Calu3 (cell line): ENCODE results near the gene SLCO4A1. TPM values are rescaled to one million over a fixed set of nuclear protein-coding genes. Genes with fewer than 3 reads are reported as not detected.
A peak's percentile ranks its signal among the peaks of the same experiment; 100 is the strongest.

ENCODE experiments used
- BruUV-seq: library from RNA; stranded (reverse); fragments of 400-500 nt; replicated peaks from 2 replicates; lab custom pipeline; 2021; lab: Mats Ljungman, UMichigan
- CTCF ChIA-PET: fragments of 300-600 bp; sonication (Branson Sonifier 250); formaldehyde crosslinking; loops from one replicate; lab custom pipeline; 2022; ENCODE audit warnings: antibody characterized with exemption; lab: Charles Lee
- DNase-seq: peaks from one replicate; pipeline ENCODE4 v3.0.0; 2022
- H3K27ac Mint-ChIP-seq: one replicate; pipeline ENCODE4 v1.8.0; 2022; ENCODE audit warnings: mixed read lengths; ENCODE audit not compliant: unreplicated experiment
- H3K27me3 Mint-ChIP-seq: one replicate; pipeline ENCODE4 v1.8.0; 2022; ENCODE audit warnings: mixed read lengths; ENCODE audit not compliant: unreplicated experiment
- H3K36me3 Mint-ChIP-seq: one replicate; pipeline ENCODE4 v1.8.0; 2022; ENCODE audit warnings: mild to moderate bottlenecking, moderate library complexity, mixed read lengths; ENCODE audit not compliant: insufficient read depth, unreplicated experiment
- H3K4me1 Mint-ChIP-seq: one replicate; pipeline ENCODE4 v1.8.0; 2022; ENCODE audit warnings: mild to moderate bottlenecking, low read depth, mixed read lengths; ENCODE audit not compliant: unreplicated experiment
- H3K4me3 Mint-ChIP-seq: one replicate; pipeline ENCODE4 v1.8.0; 2022; ENCODE audit warnings: mild to moderate bottlenecking, low read depth, moderate library complexity, mixed read lengths; ENCODE audit not compliant: unreplicated experiment
- H3K9me3 Mint-ChIP-seq: one replicate; pipeline ENCODE4 v1.8.0; 2022; ENCODE audit warnings: low read depth, mixed read lengths; ENCODE audit not compliant: unreplicated experiment
- CTCF ChIP-seq: fragments of 200-600 bp; IDR thresholded peaks from one replicate; pipeline ENCODE4 v1.8.0; 2022; ENCODE audit warnings: antibody characterized with exemption; ENCODE audit not compliant: unreplicated experiment
- intact Hi-C: fragments of 100-400 bp; cut with micrococcal nuclease; formaldehyde crosslinking; loops from one replicate; pipeline ENCODE4 v1.10.0; 2022; ENCODE audit not compliant: unreplicated experiment
- total RNA-seq: library from RNA; stranded (reverse); gene quantifications from 2 replicates; pipeline ENCODE4 v1.2.3, GENCODE V29; 2022

SLCO4A1 gene
- total RNA-seq, 1 experiment from 2014 or later = 63.9 TPM

DNA sequence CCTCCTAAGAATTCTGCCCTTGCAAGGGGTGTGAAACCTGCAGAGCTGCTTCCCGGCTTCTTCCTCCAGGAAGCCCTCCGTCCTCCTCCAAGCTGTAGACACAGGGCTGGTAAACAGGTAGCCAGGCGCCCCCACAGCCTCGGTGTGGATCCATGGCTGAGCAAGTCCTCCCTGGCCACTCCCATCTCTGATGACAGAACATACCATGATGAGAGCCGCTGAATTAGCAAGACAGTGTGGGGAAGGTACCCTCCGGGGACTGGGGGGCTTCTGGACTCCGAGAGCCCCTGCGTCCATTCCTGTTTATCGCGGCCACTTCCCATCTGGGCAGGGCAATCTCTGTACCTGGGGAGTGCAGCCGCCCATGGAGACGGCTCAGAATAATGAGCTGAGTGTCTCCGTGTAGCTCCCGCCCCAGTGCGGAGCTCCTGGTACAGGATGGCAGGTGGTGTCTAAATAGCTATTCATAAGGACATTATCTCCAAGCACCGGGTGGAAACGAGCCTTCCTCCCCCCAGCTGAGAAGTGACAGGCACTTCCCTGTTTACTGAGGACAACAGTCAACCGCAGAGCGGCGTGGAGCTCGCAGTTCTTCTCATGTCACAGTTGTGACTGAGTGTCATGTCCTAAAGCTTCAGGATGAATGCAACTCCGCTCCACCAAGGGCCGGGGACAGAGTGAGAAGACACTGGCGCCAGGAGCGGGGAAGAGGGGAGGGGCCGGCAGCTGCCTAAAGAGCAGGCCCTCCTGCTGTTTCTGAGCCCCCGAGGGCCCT lies 43.7 kb downstream of the SLCO4A1 start:
- no peak for TF ChIP-seq CTCF
- Mint-ChIP-seq H3K4me3 (no peak overlapping the region), H3K9me3 (no peaks in the 10 kb centered on the region), H3K36me3 (peaks cover 5% of the 10 kb centered on the region), H3K27ac (no peak overlapping the region), H3K27me3 (peaks cover 84% of the 10 kb centered on the region), H3K4me1 (peaks cover 19% of the 10 kb centered on the region)
- no TSS peak for BruUV-seq
- CTCF ChIA-PET = interaction anchor here (0.6 to 2.1 kb wide), 9 partner anchors 11 to 139 kb away, joined by 3 to 8 read pairs (median 3); no protein-coding TSS in a partner anchor
- no peak for DNase-seq
- intact Hi-C loops = loop anchor here (5.0 kb wide), 1 partner anchor 106 kb away; no protein-coding TSS in a partner anchor

DNA sequence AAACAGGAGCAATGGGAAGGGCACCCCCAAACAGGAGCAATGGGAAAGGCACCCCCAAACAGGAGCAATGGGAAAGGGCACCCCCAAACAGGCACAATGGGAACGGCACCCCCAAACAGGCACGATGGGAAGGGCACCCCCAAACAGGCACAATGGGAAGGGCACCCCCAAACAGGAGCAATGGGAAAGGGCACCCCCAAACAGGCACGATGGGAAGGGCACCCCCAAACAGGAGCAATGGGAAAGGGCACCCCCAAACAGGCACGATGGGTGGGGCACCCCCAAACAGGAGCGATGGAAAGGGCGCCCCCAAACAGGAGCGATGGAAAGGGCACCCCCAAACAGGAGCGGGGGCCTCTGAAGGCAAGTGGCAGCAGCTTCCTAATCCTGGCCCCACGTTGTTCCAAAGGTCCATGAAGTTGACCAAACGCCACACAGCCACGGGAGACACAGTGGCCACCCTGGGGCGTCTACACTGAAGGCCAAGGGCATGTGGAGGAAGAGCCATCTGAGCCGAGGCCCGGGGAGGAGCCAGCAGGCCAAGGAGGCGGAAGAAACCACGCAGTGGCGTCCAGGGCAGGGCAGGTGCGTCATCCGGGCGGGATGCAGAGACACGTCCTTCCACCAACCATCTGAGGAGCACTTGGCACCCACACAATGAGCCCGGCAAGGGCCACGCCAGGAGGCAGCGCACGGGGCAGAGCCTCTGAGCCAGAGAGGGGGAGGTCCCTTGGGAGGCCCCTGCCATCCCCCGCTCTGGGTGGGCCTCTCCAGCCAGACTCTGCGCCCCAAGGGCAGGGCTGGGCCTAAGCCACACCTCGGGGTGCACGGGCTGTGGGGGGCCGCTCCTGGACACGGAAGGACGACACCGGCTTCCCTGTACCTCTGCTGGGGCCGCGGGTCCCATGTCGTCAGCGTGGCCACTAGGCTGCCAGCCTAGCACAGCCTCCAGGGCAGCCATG lies 44.8 kb downstream of the SLCO4A1 start:
- H3K27me3 Mint-ChIP-seq = peaks cover 84% of the 10 kb centered on the region
- H3K4me1 Mint-ChIP-seq = peaks cover 19% of the 10 kb centered on the region
- BruUV-seq = no TSS peak
- DNase-seq = peak; percentile 56
- no peak overlapping the region for H3K4me3 Mint-ChIP-seq
- H3K9me3 Mint-ChIP-seq = no peaks in the 10 kb centered on the region
- peak; percentile 10 for TF ChIP-seq CTCF
- peaks cover 5% of the 10 kb centered on the region for H3K36me3 Mint-ChIP-seq
- intact Hi-C loops = loop anchor here (5.0 kb wide), 1 partner anchor 105 kb away; no protein-coding TSS in a partner anchor
- no peak overlapping the region for H3K27ac Mint-ChIP-seq
- CTCF ChIA-PET = interaction anchor here (0.7 to 2.1 kb wide), 5 partner anchors 10 to 138 kb away, joined by 3 to 8 read pairs (median 4); no protein-coding TSS in a partner anchor

- Mint-ChIP-seq H3K4me1 (peaks cover 19% of the 10 kb centered on the region), H3K27me3 (peaks cover 86% of the 10 kb centered on the region), H3K9me3 (no peaks in the 10 kb centered on the region), H3K36me3 (peaks cover 5% of the 10 kb centered on the region), H3K4me3 (no peak overlapping the region), H3K27ac (no peak overlapping the region)
- CTCF ChIA-PET = interaction anchor here (0.6 to 1.5 kb wide), 4 partner anchors 21 to 237 kb away, joined by 3 to 10 read pairs (median 6); no protein-coding TSS in a partner anchor
- peak; percentile 12 for TF ChIP-seq CTCF
- intact Hi-C loops = loop anchor here (5.0 kb wide), 1 partner anchor 104 kb away; no protein-coding TSS in a partner anchor
- no TSS peak for BruUV-seq
- DNase-seq = no peak
Measured at GRCh38 chr20:62688083-62688482, 45.8 kb downstream of the SLCO4A1 start.
